Ishikawa (cell line): ENCODE results near the gene HDAC5.

Experiments
- CEBPB ChIP-seq: IDR thresholded peaks from 2 replicates; pipeline ENCODE4 v1.6.1; 2012
- EGR1 ChIP-seq: IDR thresholded peaks from 2 replicates; pipeline ENCODE4 v1.6.1; 2012
- EP300 ChIP-seq: IDR thresholded peaks from 2 replicates; pipeline ENCODE4 v1.6.1; 2012; ENCODE audit warnings: borderline replicate concordance
- FOXM1 ChIP-seq: IDR thresholded peaks from 2 replicates; pipeline ENCODE4 v1.6.1; 2012; ENCODE audit warnings: low read depth, borderline replicate concordance
- RAD21 ChIP-seq: IDR thresholded peaks from 2 replicates; pipeline ENCODE4 v1.6.1; 2012; ENCODE audit warnings: low read depth
- TAF1 ChIP-seq: IDR thresholded peaks from 2 replicates; pipeline ENCODE4 v1.6.1; 2012; ENCODE audit warnings: low read depth, mild to moderate bottlenecking
- TCF12 ChIP-seq: IDR thresholded peaks from 2 replicates; pipeline ENCODE4 v1.6.1; 2012; ENCODE audit warnings: low read depth
- TEAD4 ChIP-seq: IDR thresholded peaks from 2 replicates; pipeline ENCODE4 v1.6.1; 2012
- YY1 ChIP-seq: IDR thresholded peaks from 2 replicates; pipeline ENCODE4 v1.6.1; 2012; ENCODE audit warnings: low read depth
- TF ChIP-seq, protein P1 (sequence below): IDR thresholded peaks from 2 replicates; pipeline ENCODE4 v1.6.1; 2012; ENCODE audit warnings: low read depth, mild to moderate bottlenecking
- TF ChIP-seq, protein P2 (sequence below): IDR thresholded peaks from 2 replicates; pipeline ENCODE4 v1.6.1; 2012

DNA sequence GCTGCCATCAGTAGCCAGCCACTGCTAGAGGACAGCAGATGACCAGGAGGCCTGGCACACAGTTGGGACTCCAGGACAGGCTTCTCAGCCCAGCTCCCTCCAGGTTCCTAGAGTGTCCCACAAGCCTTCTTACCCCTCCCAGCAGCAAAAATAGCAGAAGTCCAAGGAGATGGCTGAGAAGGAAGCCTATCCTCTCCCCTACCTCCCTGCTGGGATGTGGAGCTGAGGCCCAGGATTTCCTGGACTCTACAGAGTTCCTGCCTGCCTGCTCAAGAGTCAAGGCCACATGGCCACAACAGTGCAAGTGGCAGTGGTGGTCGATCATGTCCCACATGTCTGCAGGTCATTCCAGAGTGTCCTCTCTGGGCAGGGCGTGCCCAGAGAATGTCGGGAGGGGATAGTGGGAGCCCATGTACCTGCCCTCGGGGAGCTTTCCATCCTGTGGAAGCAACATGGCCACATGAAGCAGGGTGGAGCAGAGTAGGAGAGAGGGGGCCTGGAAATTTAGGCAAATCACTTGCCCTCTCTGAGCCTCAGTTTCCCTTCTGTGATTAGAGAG is 10.6 kb upstream of the HDAC5 start:
- no peak for TF ChIP-seq EP300
- TF ChIP-seq TAF1, result no peak
- TF ChIP-seq CEBPB, result no peak
- TF ChIP-seq FOXM1, result no peak
- TF ChIP-seq, protein P1, sequence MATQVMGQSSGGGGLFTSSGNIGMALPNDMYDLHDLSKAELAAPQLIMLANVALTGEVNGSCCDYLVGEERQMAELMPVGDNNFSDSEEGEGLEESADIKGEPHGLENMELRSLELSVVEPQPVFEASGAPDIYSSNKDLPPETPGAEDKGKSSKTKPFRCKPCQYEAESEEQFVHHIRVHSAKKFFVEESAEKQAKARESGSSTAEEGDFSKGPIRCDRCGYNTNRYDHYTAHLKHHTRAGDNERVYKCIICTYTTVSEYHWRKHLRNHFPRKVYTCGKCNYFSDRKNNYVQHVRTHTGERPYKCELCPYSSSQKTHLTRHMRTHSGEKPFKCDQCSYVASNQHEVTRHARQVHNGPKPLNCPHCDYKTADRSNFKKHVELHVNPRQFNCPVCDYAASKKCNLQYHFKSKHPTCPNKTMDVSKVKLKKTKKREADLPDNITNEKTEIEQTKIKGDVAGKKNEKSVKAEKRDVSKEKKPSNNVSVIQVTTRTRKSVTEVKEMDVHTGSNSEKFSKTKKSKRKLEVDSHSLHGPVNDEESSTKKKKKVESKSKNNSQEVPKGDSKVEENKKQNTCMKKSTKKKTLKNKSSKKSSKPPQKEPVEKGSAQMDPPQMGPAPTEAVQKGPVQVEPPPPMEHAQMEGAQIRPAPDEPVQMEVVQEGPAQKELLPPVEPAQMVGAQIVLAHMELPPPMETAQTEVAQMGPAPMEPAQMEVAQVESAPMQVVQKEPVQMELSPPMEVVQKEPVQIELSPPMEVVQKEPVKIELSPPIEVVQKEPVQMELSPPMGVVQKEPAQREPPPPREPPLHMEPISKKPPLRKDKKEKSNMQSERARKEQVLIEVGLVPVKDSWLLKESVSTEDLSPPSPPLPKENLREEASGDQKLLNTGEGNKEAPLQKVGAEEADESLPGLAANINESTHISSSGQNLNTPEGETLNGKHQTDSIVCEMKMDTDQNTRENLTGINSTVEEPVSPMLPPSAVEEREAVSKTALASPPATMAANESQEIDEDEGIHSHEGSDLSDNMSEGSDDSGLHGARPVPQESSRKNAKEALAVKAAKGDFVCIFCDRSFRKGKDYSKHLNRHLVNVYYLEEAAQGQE, result no peak
- TF ChIP-seq, protein P2, sequence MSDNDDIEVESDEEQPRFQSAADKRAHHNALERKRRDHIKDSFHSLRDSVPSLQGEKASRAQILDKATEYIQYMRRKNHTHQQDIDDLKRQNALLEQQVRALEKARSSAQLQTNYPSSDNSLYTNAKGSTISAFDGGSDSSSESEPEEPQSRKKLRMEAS, result no peak
- TF ChIP-seq RAD21, result no peak
- TF ChIP-seq TCF12, result no peak
- TF ChIP-seq TEAD4, result no peak
- no peak for TF ChIP-seq YY1
- no peak for TF ChIP-seq EGR1
